NOMO-1 (cell line): ENCODE data around the gene OTOG.

Source experiments
- DNase-seq, 2 experiments: peaks; one replicate each; lab custom pipeline; 2025; ENCODE audit not compliant: unreplicated experiment in 2 of 2; lab: John Stamatoyannopoulos, UW

OTOG gene

GRCh38 chr11:17535488-17535887 lies 11.6 kb upstream of the OTOG start:
- DNase-seq = no peak

- no peak for DNase-seq
Measured at GRCh38 chr11:17537261-17537660, 9.8 kb upstream of the OTOG start.

- DNase-seq = no peak
Measured at GRCh38 chr11:17538054-17538453, 9.0 kb upstream of the OTOG start.

- DNase-seq = no peak
Measured at GRCh38 chr11:17538731-17539130, 8.3 kb upstream of the OTOG start.

- DNase-seq = no peak
Measured at GRCh38 chr11:17540807-17541206, 6.3 kb upstream of the OTOG start.

- no peak for DNase-seq
Measured at GRCh38 chr11:17541330-17541885, 5.7 kb upstream of the OTOG start.

GRCh38 chr11:17542249-17542648 lies 4.8 kb upstream of the OTOG start:
- no peak for DNase-seq

- DNase-seq = no peak
Measured at GRCh38 chr11:17543041-17543440, 4.0 kb upstream of the OTOG start.

GRCh38 chr11:17543574-17544180 lies 3.4 kb upstream of the OTOG start:
- DNase-seq = no peak

GRCh38 chr11:17544181-17544622 lies 2.9 kb upstream of the OTOG start, which contains the start of gene USH1C:
USH1C (minus strand) TSS chr11:17544416; CDS start chr11:17544307, 109 bp downstream.
- DNase-seq = no peak

- DNase-seq = no peak
Measured at GRCh38 chr11:17546240-17546639, 819 bp upstream of the OTOG start.

- no peak for DNase-seq
Measured at GRCh38 chr11:17547932-17548331, 873 bp downstream of the OTOG start.

GRCh38 chr11:17548444-17548843 lies 1.4 kb downstream of the OTOG start:
- DNase-seq = no peak

GRCh38 chr11:17550450-17551346 lies 3.6 kb downstream of the OTOG start:
- DNase-seq = no peak

GRCh38 chr11:17551347-17552040 lies 4.4 kb downstream of the OTOG start:
- DNase-seq = no peak

GRCh38 chr11:17552041-17552355 lies 4.9 kb downstream of the OTOG start:
- DNase-seq = no peak

GRCh38 chr11:17552392-17553248 lies 5.6 kb downstream of the OTOG start:
- DNase-seq = no peak

GRCh38 chr11:17553249-17553546 lies 6.1 kb downstream of the OTOG start:
- DNase-seq = no peak

- DNase-seq = no peak
Measured at GRCh38 chr11:17554487-17554886, 7.4 kb downstream of the OTOG start.

GRCh38 chr11:17556999-17557398 lies 9.9 kb downstream of the OTOG start:
- DNase-seq = no peak
